Measurements from ENCODE around the gene ZNF689.

Gene ZNF689

DNA sequence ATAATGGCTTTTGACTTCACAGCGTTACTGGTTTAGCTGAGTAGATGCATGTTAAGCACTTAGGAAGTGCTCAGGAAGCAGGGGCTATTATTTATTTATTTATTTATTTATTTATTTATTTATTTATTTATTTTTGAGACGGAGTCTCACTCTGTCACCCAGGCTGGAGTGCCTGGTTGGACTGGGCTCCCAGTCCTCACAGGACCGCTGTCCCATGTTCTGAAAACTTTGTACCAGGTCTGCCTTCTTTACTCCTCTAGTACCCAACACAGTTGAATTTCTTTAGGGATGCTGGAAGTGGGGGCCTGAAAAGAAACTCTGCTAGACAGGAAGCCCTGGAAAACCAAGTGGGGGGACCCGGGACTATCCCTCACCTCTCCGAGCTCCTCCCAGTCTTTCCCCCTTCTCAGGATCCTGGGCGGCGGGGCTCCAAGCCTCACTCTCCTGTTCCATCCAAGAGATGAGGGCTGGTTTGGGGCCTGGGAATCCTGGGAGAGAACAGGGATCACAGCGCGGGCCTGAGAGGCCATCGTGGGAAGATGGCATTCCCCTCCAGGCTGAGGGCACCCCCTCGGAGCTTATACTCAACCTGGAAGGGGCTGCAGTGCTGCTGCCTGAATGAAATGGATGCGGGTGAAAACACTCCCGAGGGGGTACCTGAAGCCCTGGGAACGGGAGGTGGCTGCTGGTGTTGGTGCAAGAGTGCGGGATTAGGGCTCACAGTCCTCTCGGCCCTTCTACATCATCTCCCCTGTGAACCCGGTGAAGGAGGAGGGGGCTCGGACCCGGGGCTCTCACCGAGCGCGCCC is 39.3 kb downstream of the ZNF689 start:
- TF ChIP-seq, protein P1, sequence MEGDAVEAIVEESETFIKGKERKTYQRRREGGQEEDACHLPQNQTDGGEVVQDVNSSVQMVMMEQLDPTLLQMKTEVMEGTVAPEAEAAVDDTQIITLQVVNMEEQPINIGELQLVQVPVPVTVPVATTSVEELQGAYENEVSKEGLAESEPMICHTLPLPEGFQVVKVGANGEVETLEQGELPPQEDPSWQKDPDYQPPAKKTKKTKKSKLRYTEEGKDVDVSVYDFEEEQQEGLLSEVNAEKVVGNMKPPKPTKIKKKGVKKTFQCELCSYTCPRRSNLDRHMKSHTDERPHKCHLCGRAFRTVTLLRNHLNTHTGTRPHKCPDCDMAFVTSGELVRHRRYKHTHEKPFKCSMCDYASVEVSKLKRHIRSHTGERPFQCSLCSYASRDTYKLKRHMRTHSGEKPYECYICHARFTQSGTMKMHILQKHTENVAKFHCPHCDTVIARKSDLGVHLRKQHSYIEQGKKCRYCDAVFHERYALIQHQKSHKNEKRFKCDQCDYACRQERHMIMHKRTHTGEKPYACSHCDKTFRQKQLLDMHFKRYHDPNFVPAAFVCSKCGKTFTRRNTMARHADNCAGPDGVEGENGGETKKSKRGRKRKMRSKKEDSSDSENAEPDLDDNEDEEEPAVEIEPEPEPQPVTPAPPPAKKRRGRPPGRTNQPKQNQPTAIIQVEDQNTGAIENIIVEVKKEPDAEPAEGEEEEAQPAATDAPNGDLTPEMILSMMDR (conservative IDR thresholded peaks at IDR 0.05) = no peak

DNA sequence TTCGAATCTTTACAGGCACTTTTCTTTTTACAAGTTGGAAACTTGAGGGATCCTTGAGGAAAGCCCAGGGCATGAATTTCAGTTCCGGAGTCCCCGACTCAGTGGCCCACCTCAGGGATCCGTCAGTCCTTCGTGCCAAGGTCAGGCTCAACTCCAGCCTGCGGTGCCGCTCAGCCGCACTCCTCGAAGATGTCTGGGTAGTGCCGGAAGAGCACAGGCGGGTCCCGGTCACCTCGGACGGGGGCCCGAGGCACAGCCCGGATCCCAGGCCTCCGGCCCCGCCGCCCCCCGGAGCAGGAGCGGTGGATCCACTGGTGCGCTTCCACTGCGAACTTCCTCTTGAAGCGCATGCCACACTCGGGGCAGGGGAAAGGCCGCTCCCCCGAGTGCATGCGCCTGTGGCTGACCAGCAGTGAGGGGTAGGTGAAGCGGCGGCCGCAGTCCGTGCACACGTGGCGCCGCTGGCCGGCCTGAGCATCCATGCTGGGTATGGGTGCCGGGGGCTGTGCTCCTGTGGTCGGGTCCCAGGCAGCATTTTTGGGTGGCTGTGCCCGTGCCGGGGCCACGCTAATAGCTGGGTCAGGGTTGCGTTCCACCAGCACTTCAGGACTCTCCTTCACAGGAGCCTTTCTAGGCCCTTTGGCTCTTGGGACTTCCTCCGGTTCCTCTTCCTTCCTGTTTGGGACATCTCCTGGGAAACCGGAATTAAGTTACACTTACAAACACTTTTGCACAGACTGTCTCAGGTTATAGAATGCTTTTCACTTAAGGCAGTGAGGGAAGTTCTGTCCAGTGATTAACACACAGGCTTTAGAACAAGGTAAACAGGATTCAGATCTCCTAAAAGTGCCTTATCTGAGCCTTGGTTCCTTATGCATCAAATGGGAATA is 40.2 kb downstream of the ZNF689 start:
- H3K27ac ChIP-seq = peak overlapping the region; percentile 93
- TF ChIP-seq, protein P1 (conservative IDR thresholded peaks at IDR 0.05) = no peak

More for the DNA sequence above, 39.3 kb downstream of the ZNF689 start:
- H3K27ac ChIP-seq = peak overlapping the region; percentile 93

DNA sequence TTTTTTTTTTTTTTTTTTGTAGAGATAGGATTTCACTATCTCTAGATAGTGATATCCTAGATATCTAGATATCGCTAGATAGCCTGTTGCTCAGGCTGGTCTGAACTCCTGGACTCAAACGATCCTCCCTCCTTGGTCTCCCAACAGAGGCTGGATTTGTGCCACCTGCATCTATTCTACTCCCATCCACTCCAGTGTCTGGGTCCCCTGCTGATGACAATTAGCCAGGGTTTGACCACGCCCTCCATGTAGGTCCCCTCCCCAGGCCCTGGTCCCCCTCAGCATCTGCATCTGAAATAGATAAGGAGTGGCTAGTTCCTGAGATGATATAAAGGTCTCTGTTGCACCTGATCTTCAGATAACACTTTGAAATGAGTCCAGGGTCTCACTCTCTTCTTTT is 40.9 kb downstream of the ZNF689 start:
- peak overlapping the region; percentile 93 for H3K27ac ChIP-seq
- TF ChIP-seq, protein P1 (conservative IDR thresholded peaks at IDR 0.05) = no peak

DNA sequence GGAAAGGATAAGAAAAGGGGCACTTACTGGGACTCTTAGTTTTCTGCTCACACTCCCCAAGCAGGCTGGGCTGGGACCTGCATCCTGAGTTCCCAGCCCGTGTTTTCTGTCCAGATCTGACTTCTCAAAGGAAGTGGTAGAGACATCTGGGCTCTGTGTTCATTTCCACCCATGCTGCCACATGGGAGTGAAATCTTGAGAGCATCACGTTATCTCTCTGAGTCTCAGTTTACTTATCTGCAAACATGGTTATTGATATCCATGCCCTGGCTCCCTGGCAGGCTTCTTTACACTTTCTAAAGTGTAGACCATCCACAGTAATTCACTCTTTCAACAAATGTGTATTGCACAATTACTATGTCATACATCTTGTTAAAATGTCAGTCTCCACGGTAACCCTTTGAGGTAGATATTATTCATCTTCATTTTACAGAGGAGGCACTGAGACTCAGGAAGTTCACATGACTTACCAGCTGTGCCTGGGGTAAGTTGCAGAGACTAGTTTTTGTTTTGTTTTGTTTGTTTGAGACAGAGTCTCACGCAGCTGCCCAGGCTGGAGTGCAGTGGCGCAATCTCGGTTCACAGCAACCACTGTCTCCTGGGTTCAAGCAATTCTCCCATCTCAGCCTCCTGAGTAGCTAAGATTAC is 42.1 kb downstream of the ZNF689 start:
- H3K27ac ChIP-seq = no peak overlapping the region
- TF ChIP-seq, protein P1 (conservative IDR thresholded peaks at IDR 0.05) = no peak

DNA sequence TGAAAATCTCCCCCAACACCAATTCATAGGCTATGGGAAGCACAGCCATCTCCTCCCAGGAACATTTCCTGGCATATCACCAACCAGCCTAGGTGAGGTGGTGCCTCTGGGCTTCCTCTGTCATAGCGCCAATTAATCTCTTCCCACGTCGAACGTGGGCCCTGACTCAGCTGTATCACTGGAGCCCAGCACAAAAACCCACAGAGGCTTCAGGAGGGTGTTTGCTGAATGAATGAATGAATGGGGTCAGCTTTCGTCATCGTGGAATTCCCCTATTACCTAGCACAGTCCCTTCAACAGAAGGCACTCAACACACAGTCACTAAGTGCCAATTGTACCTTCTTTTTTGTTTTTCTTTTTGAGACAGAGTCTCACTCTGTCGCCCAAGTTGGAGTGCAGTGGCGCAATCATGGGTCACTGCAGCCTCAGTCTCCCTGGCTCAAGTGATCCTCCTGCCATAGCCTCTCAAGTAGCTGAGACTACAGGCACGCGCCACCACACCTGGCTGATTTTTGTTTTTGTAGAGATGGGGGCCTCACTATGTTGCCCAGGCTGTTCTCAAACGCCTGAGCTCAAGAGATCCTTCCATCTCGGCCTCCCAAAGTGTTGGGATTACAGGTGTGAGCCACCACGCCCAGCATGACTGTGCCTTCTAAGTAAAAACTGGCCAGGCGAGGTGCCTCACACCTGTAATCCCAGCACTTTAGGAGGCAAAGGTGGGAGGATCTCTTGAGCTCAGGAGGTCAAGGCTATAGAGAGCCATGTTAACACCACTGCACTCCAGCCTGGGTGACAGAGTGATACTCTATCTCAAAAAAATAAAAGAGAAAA is 42.8 kb downstream of the ZNF689 start:
- H3K27ac ChIP-seq = no peak overlapping the region
- TF ChIP-seq, protein P1 (conservative IDR thresholded peaks at IDR 0.05) = no peak

DNA sequence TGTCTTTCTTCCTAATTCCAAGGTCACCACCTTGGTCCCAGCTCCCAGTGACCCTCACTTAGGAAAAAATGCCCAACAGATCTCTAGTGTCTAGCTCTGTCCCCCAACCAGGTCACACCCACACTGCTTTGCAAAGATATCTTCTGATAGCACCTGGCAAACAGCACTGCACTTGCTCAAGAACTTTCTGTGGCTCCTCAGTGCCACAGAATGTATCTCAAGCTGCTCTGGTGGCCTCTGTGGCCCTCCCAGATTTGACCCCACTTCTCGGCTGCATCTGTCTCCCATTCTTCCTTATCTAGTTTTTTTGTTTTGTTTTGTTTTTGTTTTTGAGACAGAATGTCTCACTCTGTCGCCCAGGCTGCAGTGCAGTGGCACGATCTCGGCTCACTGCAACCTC is 43.7 kb downstream of the ZNF689 start:
- H3K27ac ChIP-seq = no peak overlapping the region
- TF ChIP-seq, protein P1 (conservative IDR thresholded peaks at IDR 0.05) = no peak
